Epithelial cell of proximal tubule (primary cell): ENCODE results near the gene NDUFA12. TPM values are rescaled to one million over a fixed set of nuclear protein-coding genes. Genes with fewer than 3 reads are reported as not detected.
"Not testable (repeated sequence)": the region's sequence is repeated elsewhere in the genome, so short reads cannot be mapped to it uniquely, and the experiment has no call there.

Experiments used
- DNase-seq: peaks from one replicate; pipeline ENCODE4 v3.0.0-alpha.2; 2011; ENCODE audit warnings: low read depth
- H3K4me3 ChIP-seq: 2 replicates; pipeline ENCODE4 v1.5.1; 2011; ENCODE audit warnings: low read depth, mild to moderate bottlenecking, low read length
- total RNA-seq: library from RNA; depleted of rRNA; stranded (reverse); fragments of >200 nt; gene quantifications from 2 replicates; pipeline ENCODE4 v1.2.3, GENCODE V29; 2015
- TF ChIP-seq, protein P1 (sequence below): conservative IDR thresholded peaks from 2 replicates; pipeline ENCODE4 v1.5.1; 2012; ENCODE audit warnings: low read depth, mild to moderate bottlenecking, low read length

Gene NDUFA12
- total RNA-seq, 1 donor from 2014 or later, result 193 TPM

- TF ChIP-seq, protein P1, sequence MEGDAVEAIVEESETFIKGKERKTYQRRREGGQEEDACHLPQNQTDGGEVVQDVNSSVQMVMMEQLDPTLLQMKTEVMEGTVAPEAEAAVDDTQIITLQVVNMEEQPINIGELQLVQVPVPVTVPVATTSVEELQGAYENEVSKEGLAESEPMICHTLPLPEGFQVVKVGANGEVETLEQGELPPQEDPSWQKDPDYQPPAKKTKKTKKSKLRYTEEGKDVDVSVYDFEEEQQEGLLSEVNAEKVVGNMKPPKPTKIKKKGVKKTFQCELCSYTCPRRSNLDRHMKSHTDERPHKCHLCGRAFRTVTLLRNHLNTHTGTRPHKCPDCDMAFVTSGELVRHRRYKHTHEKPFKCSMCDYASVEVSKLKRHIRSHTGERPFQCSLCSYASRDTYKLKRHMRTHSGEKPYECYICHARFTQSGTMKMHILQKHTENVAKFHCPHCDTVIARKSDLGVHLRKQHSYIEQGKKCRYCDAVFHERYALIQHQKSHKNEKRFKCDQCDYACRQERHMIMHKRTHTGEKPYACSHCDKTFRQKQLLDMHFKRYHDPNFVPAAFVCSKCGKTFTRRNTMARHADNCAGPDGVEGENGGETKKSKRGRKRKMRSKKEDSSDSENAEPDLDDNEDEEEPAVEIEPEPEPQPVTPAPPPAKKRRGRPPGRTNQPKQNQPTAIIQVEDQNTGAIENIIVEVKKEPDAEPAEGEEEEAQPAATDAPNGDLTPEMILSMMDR, result no peak
- no peak for DNase-seq
- H3K4me3 ChIP-seq, result no peak overlapping the region
Measured at GRCh38 chr12:94997061-94997460, 6.4 kb downstream of the NDUFA12 start.

- TF ChIP-seq, protein P1, result no peak
- DNase-seq, result no peak
- no peak overlapping the region for H3K4me3 ChIP-seq
Measured at GRCh38 chr12:94994312-94994711, 9.2 kb downstream of the NDUFA12 start.

- DNase-seq, H3K4me3 ChIP-seq: not testable (repeated sequence)
Measured at GRCh38 chr12:94993855-94994254, 9.6 kb downstream of the NDUFA12 start.

DNA sequence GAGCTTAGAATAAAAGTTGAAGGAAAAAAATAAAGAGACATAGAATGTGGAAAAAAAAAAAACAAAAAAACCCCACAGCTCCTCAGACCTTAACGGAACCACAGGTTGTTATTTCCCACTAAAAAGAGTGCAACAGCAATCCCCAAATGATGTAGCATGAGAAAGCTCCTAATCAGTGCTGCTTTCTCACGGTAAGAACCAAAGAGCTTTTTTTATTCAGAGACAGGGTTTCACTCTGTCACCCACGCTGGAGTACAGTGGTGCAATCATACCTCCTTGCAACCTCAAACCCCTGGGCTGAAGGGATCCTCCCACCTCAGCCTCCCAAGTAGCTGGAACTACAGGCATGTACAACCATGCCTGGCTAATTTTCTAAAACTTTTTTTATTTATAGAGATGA, 13.3 kb downstream of the NDUFA12 start:
- no peak overlapping the region for H3K4me3 ChIP-seq
- DNase-seq, result no peak
- TF ChIP-seq, protein P1, result no peak

DNA sequence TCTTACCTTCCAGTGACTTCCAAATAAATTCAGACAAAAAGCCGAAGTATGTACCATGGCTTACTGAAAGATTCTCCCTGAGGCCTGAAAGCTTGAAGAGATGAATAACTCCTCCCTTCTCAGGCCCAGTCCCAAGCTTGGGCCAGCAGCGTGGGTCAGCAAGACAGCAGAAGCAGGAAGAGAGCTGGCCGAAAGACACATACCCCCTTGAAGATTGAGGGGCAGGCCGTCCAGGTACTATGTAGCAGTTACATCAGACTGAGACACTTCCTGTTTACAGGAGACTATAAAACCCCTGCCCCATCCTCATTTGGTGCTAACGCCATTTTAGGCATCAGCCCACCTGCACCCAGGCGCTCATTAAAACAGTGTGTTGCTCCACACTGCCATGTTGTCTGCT, 15.0 kb downstream of the NDUFA12 start:
- no peak for DNase-seq
- no peak overlapping the region for H3K4me3 ChIP-seq
- TF ChIP-seq, protein P1, result no peak

DNA sequence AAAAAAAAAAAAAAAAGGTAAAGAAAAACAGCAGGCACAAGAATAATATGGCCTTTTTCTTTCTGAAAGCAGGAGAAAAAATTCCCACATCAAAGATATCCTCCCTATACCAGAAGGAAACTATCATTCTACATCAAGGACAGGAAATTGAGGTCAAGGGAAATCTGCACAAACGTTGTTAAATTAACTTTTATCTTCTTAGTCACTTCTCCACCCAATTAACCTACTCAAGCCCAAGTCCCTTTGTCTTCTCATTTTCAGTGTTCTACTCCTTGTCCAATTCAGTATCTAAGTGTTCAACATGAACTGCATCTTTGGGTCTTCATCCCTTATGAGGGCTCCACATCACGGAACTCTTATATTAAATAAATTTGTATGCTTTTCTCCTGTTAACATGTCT, 15.7 kb downstream of the NDUFA12 start:
- TF ChIP-seq, protein P1, result no peak
- DNase-seq, result no peak
- H3K4me3 ChIP-seq, result no peak overlapping the region

DNA sequence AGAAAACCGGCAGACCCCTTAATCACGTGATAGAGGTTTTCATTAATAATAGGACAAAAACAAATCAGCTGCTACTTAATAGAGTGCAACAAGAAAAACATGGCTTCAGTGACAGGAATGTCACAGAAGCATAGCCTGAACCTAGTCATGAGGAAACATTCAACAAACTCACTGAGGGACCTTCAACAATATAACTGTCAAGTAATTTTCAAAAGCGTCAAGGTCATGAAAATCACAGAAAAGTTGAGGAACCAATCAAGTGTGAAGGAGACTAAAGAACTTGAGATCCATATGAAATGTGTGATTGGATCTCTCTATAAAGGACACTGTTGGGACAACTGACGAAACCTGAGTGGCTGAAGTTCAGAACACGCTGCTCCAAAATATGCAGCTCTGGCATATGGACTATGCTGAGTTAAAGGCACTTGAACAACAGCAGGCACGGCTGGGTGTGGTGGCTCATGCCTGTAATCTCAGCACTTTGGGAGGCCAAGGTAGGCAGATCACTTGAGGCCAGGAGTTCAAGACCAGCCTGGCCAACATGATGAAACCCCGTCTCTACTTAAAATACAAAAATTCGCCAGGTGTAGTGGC, 16.3 kb downstream of the NDUFA12 start:
- TF ChIP-seq, protein P1, result no peak
- no peak for DNase-seq
- no peak overlapping the region for H3K4me3 ChIP-seq

GRCh38 chr12:94985099-94985498, 18.4 kb downstream of the NDUFA12 start:
- DNase-seq, H3K4me3 ChIP-seq: not testable (repeated sequence)
